Heart right ventricle (tissue), 16 donors: Measurements from ENCODE around the gene CADM1. TPM values are rescaled to one million over a fixed set of nuclear protein-coding genes. Genes with fewer than 3 reads are reported as not detected.

Experiments
- ATAC-seq, 8 donors: fragments of 200-7000 bp; cut with Tn5 transposase; one replicate each; pipeline ENCODE4 v1.9.1; 2020; ENCODE audit warnings: mild to moderate bottlenecking in 8 of 8, moderate library complexity in 8 of 8, moderate number of reproducible peaks in 1 of 8
- DNase-seq, 2 donors: peaks; one replicate each; pipeline ENCODE4 v3.0.0-alpha.2; 2020
- H3K27ac ChIP-seq, 10 donors: fragments of 200-600 bp; sonication (generic) in 2 of 10; one replicate each; pipeline versions ENCODE4 v1.5.0 to v1.8.0; 2020 to 2022; ENCODE audit warnings: mild to moderate bottlenecking in 3 of 10
- H3K27me3 ChIP-seq, 7 donors: fragments of 200-600 bp; one replicate each; pipeline ENCODE4 v1.8.0; 2021 to 2022; ENCODE audit warnings: mild to moderate bottlenecking in 2 of 7
- H3K36me3 ChIP-seq, 9 donors: fragments of 200-600 bp; sonication (generic) in 1 of 9; one replicate each; pipeline versions ENCODE4 v1.5.0 to v1.8.0; 2020 to 2022; ENCODE audit warnings: mild to moderate bottlenecking in 2 of 9
- H3K4me1 ChIP-seq, 9 donors: fragments of 200-600 bp; sonication (generic) in 1 of 9; one replicate each; pipeline versions ENCODE4 v1.5.0 to v1.8.0; 2020 to 2022; ENCODE audit warnings: mild to moderate bottlenecking in 4 of 9
- H3K4me3 ChIP-seq, 10 donors: fragments of 200-600 bp; sonication (generic) in 2 of 10; one replicate each; pipeline versions ENCODE4 v1.5.0 to v1.8.0; 2020 to 2022; ENCODE audit warnings: mild to moderate bottlenecking in 7 of 10, moderate library complexity in 2 of 10
- H3K9me3 ChIP-seq, 11 donors: fragments of 200-600 bp in 10 of 11; sonication (generic) in 2 of 11; one replicate each; pipeline versions ENCODE4 v1.5.0 to v1.8.0; 2013 to 2022; ENCODE audit warnings: mild to moderate bottlenecking in 2 of 11, control low read depth in 1 of 11, moderate library complexity in 1 of 11
- CTCF ChIP-seq, 9 donors: fragments of 200-600 bp; sonication (generic) in 2 of 9; IDR thresholded peaks; one replicate each; pipeline versions ENCODE4 v1.5.0 to v1.8.0; 2021 to 2022; ENCODE audit warnings: antibody characterized with exemption in 9 of 9, mild to moderate bottlenecking in 5 of 9, moderate library complexity in 1 of 9
- WGBS, 2 donors: extraction: QIAGEN DNeasy Blood & Tissue Kit; methylation state at CpG; one replicate each; pipeline ENCODE4 v1.1.7; 2013; ENCODE audit warnings: inconsistent platforms in 1 of 2; 5-methylcytosine and 5-hydroxymethylcytosine counted together
- intact Hi-C, 10 donors: fragments of 100-400 bp; cut with DNase I; formaldehyde crosslinking; loops; one replicate each; pipeline versions ENCODE4 v1.11.1 to v1.14.2; 2022
- polyA plus RNA-seq, 2 donors: library from polyadenylated mRNA; stranded (reverse); fragments of 200-250 nt; gene quantifications; one replicate each; pipeline ENCODE4 v1.2.3, GENCODE V29; 2013
- total RNA-seq, 10 donors: library from RNA; stranded (reverse); fragmentation: NEBNext Ultra II Directional in 3 of 10; extraction: Animal tissue kit (Norgen Biotek cat#: 25700) in 3 of 10; gene quantifications; one replicate each; pipeline versions ENCODE4 v1.2.1 to v1.2.4, GENCODE V29; 2021 to 2023
- donor health status: Arrhythmogenic right ventricular cardiomyopathy.
- donor health status: ischemic (EF 13 %, LVEDD 7.1; RV severe dilation, severe dysfunction).
- donor health status: healthy with polysubstance abuse.
- donor health status: DM: no; HTN: yes; CAD: no.
- donor health status: DM: no; HTN: no; CAD: no.
- donor health status: ischemic (EF 25% LVEDD 6.9; RV normal size, moderate dysfunction).
- donor health status: ischemic (EF 25% LVEDD 5.7; RV mildly dilated, moderate dysfunction).
- donor health status: healthy.
- donor health status: DM: yes; HTN: yes; CAD: no.
- donor health status: Ischemic cardiomyopathy.
- donor health status: ischemic (EF 35%, LVEDD 5.7; RV mildly dilated, moderate dysfunction).
- donor health status: nonischemic (EF 11% LVEDD 7.7; RV severe dilation, severe dysfunction).
- donor health status: DM: yes; HTN: yes; CAD: no.
- donor health status: PGD.
- donor health status: ischemic (EF 29% LVEDD 5.4; RV normal size, mild dysfunction).
- donor health status: nonischemic (EF 23%, LVEDD 6.1; RV moderate dilation, normal function).

The CADM1 gene
- total and polyA plus RNA-seq, 12 donors = 10.2 to 83.0 (median 41.4) TPM

DNA sequence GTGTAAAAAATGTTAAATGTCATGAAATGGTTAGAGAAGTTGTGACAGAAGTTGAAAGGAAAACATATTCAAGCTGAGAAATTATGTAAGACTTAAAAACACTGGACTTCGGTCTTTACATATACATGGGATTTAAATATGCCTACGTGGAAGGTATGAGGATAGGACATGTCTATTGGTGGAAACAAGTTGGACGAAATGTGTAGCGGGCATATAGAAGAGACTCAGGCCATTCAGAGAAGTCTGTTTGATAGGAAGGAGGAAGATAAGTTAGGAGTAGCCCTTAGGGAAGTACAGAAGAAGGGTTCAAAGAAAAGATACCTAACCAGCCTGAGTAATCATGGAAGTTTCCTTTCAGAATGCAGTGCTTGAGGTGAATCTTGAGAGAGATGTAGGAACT is 14.7 kb downstream of the CADM1 start:
- ATAC-seq = no peak

DNA sequence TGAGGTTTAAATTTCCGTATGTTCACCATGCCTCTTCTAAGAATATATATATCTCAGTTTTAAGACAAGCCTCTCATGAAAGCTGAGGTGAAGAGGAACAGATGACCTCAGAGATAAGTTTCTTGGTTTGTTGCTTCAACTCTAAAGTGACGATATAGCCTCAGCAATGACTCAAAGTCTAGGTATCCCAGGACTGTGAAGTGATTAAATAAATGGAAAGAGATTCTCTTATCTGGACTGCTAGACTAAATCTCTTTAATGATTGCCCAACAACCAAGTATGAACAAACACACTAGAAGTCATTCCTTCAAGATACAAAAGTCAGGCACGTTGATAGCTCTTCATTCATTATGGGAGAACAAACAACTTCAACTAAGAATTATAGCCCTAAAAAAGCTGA is 15.3 kb downstream of the CADM1 start:
- ATAC-seq (no peak), DNase-seq (no peak)
- H3K27ac ChIP-seq = no peak overlapping the region
- no peaks in the 10 kb centered on the region for H3K9me3 ChIP-seq
- WGBS, 2 donors = 56 to 60% methylated on average over 3 of the region's 3 CpGs
- intact Hi-C loops = no loop called here
- H3K27me3 ChIP-seq = peaks cover 0 to 3% (median 0%) of the 10 kb centered on the region in 7 donors
- no peaks in the 10 kb centered on the region for H3K4me1 ChIP-seq
- no peaks in the 10 kb centered on the region for H3K36me3 ChIP-seq
- TF ChIP-seq CTCF (IDR thresholded peaks at IDR 0.05) = no peak
- H3K4me3 ChIP-seq = no peak overlapping the region

More for the DNA sequence above, 14.7 kb downstream of the CADM1 start:
- no peaks in the 10 kb centered on the region for H3K4me1 ChIP-seq
- TF ChIP-seq CTCF (IDR thresholded peaks at IDR 0.05) = no peak
- intact Hi-C loops = no loop called here
- peaks cover 0 to 3% (median 0%) of the 10 kb centered on the region in 7 donors for H3K27me3 ChIP-seq
- no peak overlapping the region for H3K4me3 ChIP-seq
- DNase-seq = no peak
- H3K9me3 ChIP-seq = no peaks in the 10 kb centered on the region
- H3K27ac ChIP-seq = no peak overlapping the region
- WGBS, 2 donors = 88 to 92% methylated on average over 4 of the region's 4 CpGs
- no peaks in the 10 kb centered on the region for H3K36me3 ChIP-seq

DNA sequence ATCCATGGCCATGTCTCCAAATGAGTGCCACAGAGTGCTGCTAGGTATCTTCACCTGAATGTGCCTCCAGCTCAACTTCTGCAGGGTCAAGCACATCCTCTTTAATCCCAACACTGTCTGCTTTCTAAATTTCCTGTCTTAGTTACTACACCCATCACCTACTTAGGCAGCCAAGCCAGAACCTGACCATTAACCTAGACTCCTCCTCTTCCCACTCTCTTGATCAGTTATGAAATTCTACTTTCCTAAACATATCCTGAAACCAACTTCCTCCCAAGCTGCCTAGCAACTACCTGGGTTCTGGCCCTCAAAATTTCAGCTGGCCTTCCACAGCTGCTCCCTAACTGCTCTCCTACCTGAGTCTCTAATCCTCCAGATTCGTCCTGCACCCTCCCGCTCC is 22.7 kb downstream of the CADM1 start:
- TF ChIP-seq CTCF (IDR thresholded peaks at IDR 0.05) = no peak
- H3K4me3 ChIP-seq = no peak overlapping the region
- 92% methylated on average over 2 of the region's 2 CpGs for WGBS, 2 donors
- H3K27ac ChIP-seq = no peak overlapping the region
- no peaks in the 10 kb centered on the region for H3K27me3 ChIP-seq
- intact Hi-C loops = no loop called here
- H3K36me3 ChIP-seq = no peaks in the 10 kb centered on the region
- no peak for DNase-seq
- ATAC-seq = no peak
- no peaks in the 10 kb centered on the region for H3K4me1 ChIP-seq
- no peaks in the 10 kb centered on the region for H3K9me3 ChIP-seq

- WGBS, 2 donors = 47 to 62% methylated on average over 1 of the region's 1 CpG
- ATAC-seq (no peak), DNase-seq (no peak)
- no peak overlapping the region for H3K4me3 ChIP-seq
- no peak for TF ChIP-seq CTCF (IDR thresholded peaks at IDR 0.05)
- H3K27ac ChIP-seq = no peak overlapping the region
- H3K4me1 ChIP-seq = no peaks in the 10 kb centered on the region
- no peaks in the 10 kb centered on the region for H3K36me3 ChIP-seq
- H3K9me3 ChIP-seq = no peaks in the 10 kb centered on the region
- intact Hi-C loops = no loop called here
- no peaks in the 10 kb centered on the region for H3K27me3 ChIP-seq
Measured at GRCh38 chr11:115480611-115481010, 23.6 kb downstream of the CADM1 start.

- no peaks in the 10 kb centered on the region for H3K36me3 ChIP-seq
- 33% methylated on average over 1 of the region's 1 CpG for WGBS, 2 donors
- ATAC-seq (no peak), DNase-seq (no peak)
- H3K9me3 ChIP-seq = no peaks in the 10 kb centered on the region
- intact Hi-C loops = no loop called here
- no peaks in the 10 kb centered on the region for H3K27me3 ChIP-seq
- no peak for TF ChIP-seq CTCF (IDR thresholded peaks at IDR 0.05)
- no peak overlapping the region for H3K27ac ChIP-seq
- H3K4me3 ChIP-seq = no peak overlapping the region
- H3K4me1 ChIP-seq = no peaks in the 10 kb centered on the region
Measured at GRCh38 chr11:115477410-115477809, 26.8 kb downstream of the CADM1 start.
